Neural cell (in vitro differentiated cells): ENCODE measurements around the gene ZNF84. TPM values are rescaled to one million over a fixed set of nuclear protein-coding genes. Genes with fewer than 3 reads are reported as not detected.
A peak's percentile ranks its signal among the peaks of the same experiment; 100 is the strongest.

Source experiments
- H2AFZ ChIP-seq: fragments of 200-600, 300-800 bp; sonication (generic), shearing (Covaris generic); 2 replicates; pipeline ENCODE4 v1.6.0; 2014; ENCODE audit warnings: low read depth, mild to moderate bottlenecking, antibody characterized with exemption, low read length, moderate library complexity
- H3F3A ChIP-seq: fragments of 200-600 bp; shearing (Covaris generic); 2 replicates; pipeline ENCODE4 v1.6.1; 2016; ENCODE audit warnings: mild to moderate bottlenecking, moderate library complexity, mixed read lengths, antibody characterized with exemption, low read length; ENCODE audit not compliant: insufficient read depth, poor library complexity, severe bottlenecking
- H3K27ac ChIP-seq: fragments of 200-600, 300-800 bp; sonication (generic), shearing (Covaris generic); 2 replicates; pipeline ENCODE4 v1.5.1; 2014; ENCODE audit warnings: mild to moderate bottlenecking, low read length, moderate library complexity
- H3K27me3 ChIP-seq: fragments of 300-800, 200-600 bp; sonication (generic), shearing (Covaris generic); 2 replicates; pipeline ENCODE4 v1.6.0; 2014; ENCODE audit warnings: mild to moderate bottlenecking, low read depth, low read length, moderate library complexity; ENCODE audit not compliant: insufficient read depth
- H3K36me3 ChIP-seq: fragments of 300-800, 200-600 bp; sonication (generic), shearing (Covaris generic); 2 replicates; pipeline ENCODE4 v1.5.1; 2014; ENCODE audit warnings: mild to moderate bottlenecking, antibody characterized with exemption, low read length, moderate library complexity; ENCODE audit not compliant: insufficient read depth
- H3K4me2 ChIP-seq: fragments of 300-800, 200-600 bp; sonication (generic), shearing (Covaris generic); 2 replicates; pipeline ENCODE4 v1.6.0; 2014; ENCODE audit warnings: mild to moderate bottlenecking, low read length
- H3K4me3 ChIP-seq: fragments of 300-800, 200-600 bp; sonication (generic), shearing (Covaris generic); 2 replicates; pipeline ENCODE4 v1.5.1; 2014; ENCODE audit warnings: mild to moderate bottlenecking, low read length, moderate library complexity
- H3K79me2 ChIP-seq: fragments of 200-600 bp; shearing (Covaris generic); replicated peaks from 2 replicates; pipeline ENCODE4 v1.6.0; 2014; ENCODE audit warnings: mild to moderate bottlenecking, low read length, moderate library complexity; ENCODE audit not compliant: insufficient read depth
- H3K9ac ChIP-seq: fragments of 300-800, 200-600 bp; sonication (generic), shearing (Covaris generic); 2 replicates; pipeline ENCODE4 v1.6.1; 2016; ENCODE audit warnings: mild to moderate bottlenecking, low read length, mixed read lengths
- H3K9me2 ChIP-seq: fragments of 200-600 bp; shearing (Covaris generic); 2 replicates; pipeline ENCODE4 v1.6.1; 2016; ENCODE audit warnings: mild to moderate bottlenecking, low read length, mixed read lengths; ENCODE audit not compliant: insufficient read depth
- H3K9me3 ChIP-seq: fragments of 200-600, 300-800 bp; sonication (generic), shearing (Covaris generic); 2 replicates; pipeline ENCODE4 v1.6.1; 2016; ENCODE audit warnings: mild to moderate bottlenecking, mixed run types, low read length, moderate library complexity, mixed read lengths
- H4K20me1 ChIP-seq: fragments of 200-600 bp; shearing (Covaris generic); 2 replicates; pipeline ENCODE4 v1.6.1; 2016; ENCODE audit warnings: mild to moderate bottlenecking, mixed run types; ENCODE audit not compliant: insufficient read depth
- CTCF ChIP-seq: fragments of 450-650 bp; IDR thresholded peaks from 2 replicates; pipeline ENCODE4 v1.5.1; 2014; ENCODE audit warnings: antibody characterized with exemption, mild to moderate bottlenecking, moderate library complexity; ENCODE audit not compliant: poor library complexity, severe bottlenecking
- EP300 ChIP-seq: fragments of 450-650 bp; conservative IDR thresholded peaks from 2 replicates; pipeline ENCODE4 v1.6.1; 2014; ENCODE audit warnings: antibody characterized with exemption, mild to moderate bottlenecking, moderate library complexity; ENCODE audit not compliant: poor library complexity, severe bottlenecking
- EZH2 ChIP-seq: fragments of 200-600, 300-800 bp; shearing (Covaris generic), sonication (generic); IDR thresholded peaks from 2 replicates; pipeline ENCODE4 v1.6.1; 2014; ENCODE audit warnings: antibody characterized with exemption, low read length, borderline replicate concordance, mild to moderate bottlenecking; ENCODE audit not compliant: insufficient read depth, poor library complexity, severe bottlenecking
- MXI1 ChIP-seq: fragments of 450-650 bp; conservative IDR thresholded peaks from 2 replicates; pipeline ENCODE4 v1.6.1; 2014; ENCODE audit warnings: antibody characterized with exemption, mild to moderate bottlenecking; ENCODE audit not compliant: poor library complexity, severe bottlenecking
- POLR2AphosphoS5 ChIP-seq: IDR thresholded peaks from 2 replicates; pipeline ENCODE4 v1.6.1; 2012
- RAD21 ChIP-seq: fragments of 450-650 bp; conservative IDR thresholded peaks from 2 replicates; pipeline ENCODE4 v1.6.1; 2014; ENCODE audit warnings: antibody characterized with exemption, mild to moderate bottlenecking, moderate library complexity
- REST ChIP-seq: IDR thresholded peaks from 2 replicates; pipeline ENCODE4 v1.6.1; 2012; ENCODE audit warnings: borderline replicate concordance
- SMC3 ChIP-seq: fragments of 450-650 bp; conservative IDR thresholded peaks from 2 replicates; pipeline ENCODE4 v1.6.1; 2014; ENCODE audit warnings: antibody characterized with exemption, mild to moderate bottlenecking, moderate library complexity; ENCODE audit not compliant: poor library complexity
- TAF1 ChIP-seq: IDR thresholded peaks from 2 replicates; pipeline ENCODE4 v1.6.1; 2012; ENCODE audit warnings: low read depth
- polyA plus RNA-seq: library from polyadenylated mRNA; depleted of rRNA; stranded (reverse); fragments of >200 nt; gene quantifications from 2 replicates; pipeline ENCODE4 v1.2.3, GENCODE V29; 2014

ZNF84 gene
- polyA plus RNA-seq, 1 donor from 2014 or later, result 158 TPM

- Histone ChIP-seq H3F3A (no peaks in the 10 kb centered on the region), H3K4me2 (no peak overlapping the region), H2AFZ (no peak overlapping the region), H3K27ac (no peak overlapping the region), H3K4me3 (no peak overlapping the region), H3K9me3 (peaks cover 84% of the 10 kb centered on the region), H4K20me1 (no peaks in the 10 kb centered on the region), H3K36me3 (peaks cover 79% of the 10 kb centered on the region), H3K9me2 (no peaks in the 10 kb centered on the region), H3K79me2 (peaks cover 65% of the 10 kb centered on the region), H3K27me3 (no peaks in the 10 kb centered on the region), H3K9ac (no peak overlapping the region)
- no peak for TF ChIP-seq MXI1
Measured at GRCh38 chr12:133046698-133047097, 9.4 kb downstream of the ZNF84 start.

- Histone ChIP-seq H3K9ac (no peak overlapping the region), H3K9me2 (no peaks in the 10 kb centered on the region), H4K20me1 (no peaks in the 10 kb centered on the region), H2AFZ (no peak overlapping the region), H3K9me3 (peaks cover 81% of the 10 kb centered on the region), H3K79me2 (peaks cover 3% of the 10 kb centered on the region), H3K4me2 (no peak overlapping the region), H3K27ac (no peak overlapping the region), H3F3A (peaks cover 11% of the 10 kb centered on the region), H3K4me3 (no peak overlapping the region), H3K36me3 (peaks cover 84% of the 10 kb centered on the region), H3K27me3 (no peaks in the 10 kb centered on the region)
- TF ChIP-seq EZH2, result no peak
- peak; percentile 4 for TF ChIP-seq POLR2AphosphoS5
Measured at GRCh38 chr12:133057446-133057845, 20.1 kb downstream of the ZNF84 start.

- Histone ChIP-seq H2AFZ (no peak overlapping the region), H3F3A (peaks cover 11% of the 10 kb centered on the region), H3K36me3 (peaks cover 84% of the 10 kb centered on the region), H4K20me1 (no peaks in the 10 kb centered on the region), H3K9me3 (peaks cover 82% of the 10 kb centered on the region), H3K4me2 (no peak overlapping the region), H3K9ac (no peak overlapping the region), H3K27ac (no peak overlapping the region), H3K4me3 (no peak overlapping the region), H3K9me2 (no peaks in the 10 kb centered on the region), H3K79me2 (peaks cover 3% of the 10 kb centered on the region), H3K27me3 (no peaks in the 10 kb centered on the region)
- TF ChIP-seq POLR2AphosphoS5 (peak; percentile 19), RAD21 (no peak)
Measured at GRCh38 chr12:133058203-133059113, 21.1 kb downstream of the ZNF84 start.

GRCh38 chr12:133061954-133062353, 24.6 kb downstream of the ZNF84 start:
- peaks cover 84% of the 10 kb centered on the region for H3K36me3 ChIP-seq
- no peak overlapping the region for H3K4me3 ChIP-seq
- H3K9ac ChIP-seq, result no peak overlapping the region
- no peaks in the 10 kb centered on the region for H4K20me1 ChIP-seq
- no peak overlapping the region for H3K4me2 ChIP-seq
- no peaks in the 10 kb centered on the region for H3K27me3 ChIP-seq
- H3K9me3 ChIP-seq, result peaks cover 93% of the 10 kb centered on the region
- no peaks in the 10 kb centered on the region for H3K79me2 ChIP-seq
- peaks cover 11% of the 10 kb centered on the region for H3F3A ChIP-seq
- H3K27ac ChIP-seq, result no peak overlapping the region
- TF ChIP-seq CTCF (no peak), EZH2 (no peak), SMC3 (no peak), POLR2AphosphoS5 (no peak), REST (no peak), RAD21 (no peak), MXI1 (no peak), TAF1 (no peak), EP300 (no peak)
- no peaks in the 10 kb centered on the region for H3K9me2 ChIP-seq
- no peak overlapping the region for H2AFZ ChIP-seq
